HTR-8/SVneo (cell line): Measurements from ENCODE around the gene NCOA3.

Experiments
- DNase-seq: peaks from one replicate; pipeline ENCODE4 v3.0.0; 2011; ENCODE audit warnings: low spot score, mixed read lengths; ENCODE audit not compliant: insufficient read length
- FAIRE-seq: peaks from 2 replicates; lab custom pipeline; 2011; peaks lifted over from hg19 to GRCh38; lab: Jason Lieb, UNC

Gene NCOA3

DNA sequence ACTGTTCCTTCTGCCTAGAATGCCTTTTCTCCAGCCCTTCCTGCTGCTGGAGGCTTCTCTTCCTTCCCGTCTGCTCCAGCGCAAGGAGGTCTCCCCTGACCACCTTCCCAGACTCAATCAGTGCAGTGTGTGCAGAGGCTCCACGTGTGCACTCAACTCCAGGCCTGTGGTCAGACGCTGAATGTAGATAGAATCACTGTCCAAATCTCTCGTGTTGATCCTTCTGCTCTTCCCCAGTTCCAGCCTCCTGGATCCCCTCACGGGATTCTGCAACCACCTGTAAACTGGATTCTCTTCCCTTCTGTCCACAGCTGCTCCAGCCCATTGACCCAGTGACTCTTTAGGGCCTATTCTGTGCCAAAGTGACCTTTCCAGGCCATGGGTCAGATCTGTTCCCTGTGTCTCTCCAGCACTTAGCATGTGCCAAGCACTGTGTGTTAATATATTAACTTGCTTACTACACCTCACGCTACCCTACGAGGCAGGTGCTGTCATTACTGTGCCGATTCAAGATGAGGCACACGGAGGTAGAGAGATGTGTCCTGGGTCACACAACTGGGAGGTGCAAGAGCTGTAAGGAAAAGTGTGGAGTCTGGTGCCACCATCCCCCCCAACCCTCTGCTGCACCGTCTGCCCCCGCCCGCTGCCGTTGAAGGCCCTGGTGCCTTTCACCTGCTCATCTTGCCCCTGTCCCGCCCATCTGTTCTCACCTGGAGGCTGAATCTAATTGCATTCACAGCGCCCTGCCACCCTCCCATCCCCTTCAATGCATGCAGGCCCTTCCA, 171.4 kb downstream of the NCOA3 start:
- no peak for FAIRE-seq
- no peak for DNase-seq

GRCh38 chr20:47673671-47673955, 171.9 kb downstream of the NCOA3 start:
- FAIRE-seq (no peak), DNase-seq (no peak)

- FAIRE-seq, result no peak
- no peak for DNase-seq
Observed at GRCh38 chr20:47674145-47674544, 172.5 kb downstream of the NCOA3 start.

GRCh38 chr20:47674686-47675085, 173.0 kb downstream of the NCOA3 start:
- FAIRE-seq (no peak), DNase-seq (no peak)

- no peak for DNase-seq
- FAIRE-seq, result no peak
Observed at GRCh38 chr20:47675190-47676142, 173.8 kb downstream of the NCOA3 start.

GRCh38 chr20:47676219-47676721, 174.6 kb downstream of the NCOA3 start:
- no peak for DNase-seq
- no peak for FAIRE-seq

GRCh38 chr20:47676912-47677634, 175.4 kb downstream of the NCOA3 start:
- DNase-seq (no peak), FAIRE-seq (no peak)

GRCh38 chr20:47677635-47678453, 176.2 kb downstream of the NCOA3 start:
- DNase-seq (peak; percentile 88), FAIRE-seq (peak; percentile 95)

DNA sequence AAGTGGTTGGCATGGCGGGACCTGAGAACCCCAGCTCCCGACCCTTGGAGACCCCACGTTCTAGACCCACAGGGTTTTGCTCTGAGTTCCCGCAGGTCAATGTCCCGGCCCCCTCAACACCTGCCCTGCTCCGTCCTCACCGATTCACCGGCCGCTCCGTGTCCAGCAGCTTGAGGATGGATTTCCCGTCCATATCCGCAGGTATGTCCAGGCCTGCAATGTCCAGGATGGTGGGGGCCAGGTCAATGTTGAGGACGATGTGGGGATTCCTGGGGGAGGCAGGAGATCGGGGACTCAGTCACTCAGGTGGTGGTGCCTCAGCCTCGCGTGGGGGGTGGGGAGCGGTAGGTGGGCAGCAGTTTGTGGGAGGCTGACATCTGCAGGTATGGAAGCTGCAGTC, 176.8 kb downstream of the NCOA3 start:
- DNase-seq (no peak), FAIRE-seq (no peak)

DNA sequence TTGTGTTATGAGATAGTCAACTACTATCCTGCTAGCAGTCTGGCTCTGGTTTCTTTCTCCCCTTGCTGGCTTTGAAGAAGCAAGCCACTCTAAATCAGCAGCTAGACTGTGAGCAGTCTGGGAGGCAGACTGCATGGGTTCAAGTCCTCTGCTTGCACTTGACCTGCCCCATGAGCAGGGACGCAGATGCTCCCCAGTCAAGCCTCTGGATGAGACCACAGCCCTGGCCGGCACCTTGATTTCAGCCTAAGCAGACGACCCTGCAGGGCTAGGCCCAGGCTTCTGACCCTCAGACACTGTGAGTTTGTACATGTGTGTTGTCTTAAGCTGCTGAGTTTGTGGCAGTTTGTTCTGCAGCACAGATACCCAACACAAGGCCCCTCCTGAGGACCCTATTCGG, 177.8 kb downstream of the NCOA3 start:
- FAIRE-seq (no peak), DNase-seq (no peak)

DNA sequence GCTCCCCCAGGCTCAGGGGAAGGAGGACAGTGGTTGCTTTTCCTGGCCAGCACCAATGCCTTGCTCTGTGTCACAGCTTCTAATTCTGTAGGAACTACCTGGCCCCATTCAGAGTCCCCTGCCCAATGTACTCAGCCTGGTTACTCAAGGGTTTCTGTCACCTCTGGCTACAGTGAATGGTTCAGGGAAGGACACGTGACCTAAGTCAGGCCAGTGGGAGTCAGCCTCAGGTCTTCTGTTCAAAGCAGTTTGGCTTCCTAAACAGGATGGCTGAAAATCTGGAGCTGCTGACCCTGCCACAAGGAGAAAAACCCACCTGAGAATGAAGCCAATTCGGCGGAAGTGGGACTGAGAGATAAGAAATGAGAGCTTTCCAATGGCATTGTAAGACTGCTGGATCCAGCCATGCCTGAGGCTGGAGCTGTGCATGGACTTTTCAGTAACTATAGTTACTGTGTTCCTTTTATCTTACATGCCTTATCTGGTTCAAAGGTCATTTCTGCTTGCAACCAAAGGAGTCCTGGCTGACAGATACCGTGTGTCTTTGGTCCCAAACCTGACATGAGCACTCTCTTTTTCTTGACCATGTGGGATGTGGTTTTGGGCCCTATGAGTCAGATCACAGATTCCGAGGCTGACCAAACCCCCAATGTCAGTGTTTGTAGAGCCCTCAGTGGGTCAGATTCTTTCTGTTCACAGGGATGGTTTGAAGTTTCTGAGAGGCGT, 179.3 kb downstream of the NCOA3 start:
- no peak for FAIRE-seq
- no peak for DNase-seq

DNA sequence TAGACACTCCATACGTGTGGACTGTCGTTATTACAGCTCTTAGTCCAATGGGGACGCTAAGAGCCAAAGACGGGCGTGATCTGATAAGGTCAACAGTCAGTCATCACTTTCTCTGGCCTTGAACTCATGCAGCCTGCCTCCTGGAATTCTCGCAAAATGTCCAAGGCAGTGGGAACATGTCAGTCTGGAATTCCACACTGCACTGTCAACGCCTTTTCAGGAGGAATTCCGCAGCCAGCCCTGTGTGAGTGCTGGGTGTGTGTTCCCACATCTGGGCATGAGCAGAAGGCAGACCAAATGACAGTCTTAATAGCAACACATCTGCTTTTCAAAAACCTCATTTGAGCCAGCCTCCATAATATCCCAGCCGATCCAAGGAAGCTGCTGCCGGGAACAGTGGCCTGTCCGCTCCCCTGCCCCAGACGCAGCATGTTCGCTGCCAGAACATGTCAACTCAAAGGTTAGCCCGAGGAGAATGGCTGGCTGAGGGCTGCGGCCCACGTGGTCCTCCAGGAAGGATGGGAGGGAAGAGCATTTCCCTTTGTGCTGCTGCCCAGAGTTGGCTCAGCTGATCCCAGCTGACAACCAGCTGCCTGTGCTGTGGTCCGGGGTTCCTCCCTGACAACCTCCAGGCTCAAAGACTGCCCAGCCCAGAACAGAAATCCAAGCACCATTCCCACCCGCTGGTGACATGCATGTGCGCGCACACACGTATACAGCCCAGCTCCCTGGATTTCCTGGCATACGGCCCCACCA, 180.5 kb downstream of the NCOA3 start:
- DNase-seq (peak; percentile 58), FAIRE-seq (peak; percentile 94)

DNA sequence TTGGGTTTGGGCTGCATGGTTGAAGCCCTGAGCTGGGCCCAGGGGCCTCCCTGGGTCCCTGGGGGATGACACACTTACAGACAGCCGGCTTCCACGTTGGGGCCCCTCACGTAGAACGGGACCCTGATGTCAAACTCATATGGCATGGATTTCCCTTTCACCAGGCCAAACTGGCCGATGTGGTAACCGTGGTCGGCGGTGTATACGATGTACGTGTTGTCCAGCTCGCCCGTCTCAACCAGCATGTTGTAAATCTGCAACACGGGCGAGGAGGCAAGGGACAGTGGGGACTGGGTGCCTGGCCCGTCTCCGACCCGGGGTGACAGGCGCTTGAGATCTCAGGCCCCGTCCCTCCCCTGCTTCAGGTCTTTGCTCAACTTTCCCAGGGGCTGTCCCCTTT, 181.2 kb downstream of the NCOA3 start:
- no peak for DNase-seq
- FAIRE-seq, result peak; percentile 90

- FAIRE-seq (peak; percentile 28), DNase-seq (no peak)
Observed at GRCh38 chr20:47684306-47685080, 182.8 kb downstream of the NCOA3 start.

DNA sequence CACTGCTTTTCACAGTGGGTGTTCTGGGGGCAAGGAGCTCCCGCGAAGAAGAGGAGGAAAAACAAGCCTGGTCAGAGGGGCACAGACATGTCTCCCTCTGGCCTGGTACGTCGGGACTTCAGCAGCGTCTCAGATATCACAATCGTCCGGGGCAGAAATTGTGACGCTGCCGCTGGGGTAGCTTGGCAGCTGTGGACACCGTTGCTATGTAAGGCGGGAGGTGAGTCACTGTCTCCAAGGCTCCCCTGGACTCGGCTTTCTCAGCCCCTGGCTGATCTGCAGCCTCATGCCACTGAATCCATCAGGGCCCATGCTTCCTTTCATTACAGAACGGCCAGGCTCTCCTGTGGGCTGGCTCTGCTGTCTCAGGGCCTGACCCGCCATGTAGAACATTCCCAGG, 184.9 kb downstream of the NCOA3 start:
- peak; percentile 97 for FAIRE-seq
- DNase-seq, result peak; percentile 89

DNA sequence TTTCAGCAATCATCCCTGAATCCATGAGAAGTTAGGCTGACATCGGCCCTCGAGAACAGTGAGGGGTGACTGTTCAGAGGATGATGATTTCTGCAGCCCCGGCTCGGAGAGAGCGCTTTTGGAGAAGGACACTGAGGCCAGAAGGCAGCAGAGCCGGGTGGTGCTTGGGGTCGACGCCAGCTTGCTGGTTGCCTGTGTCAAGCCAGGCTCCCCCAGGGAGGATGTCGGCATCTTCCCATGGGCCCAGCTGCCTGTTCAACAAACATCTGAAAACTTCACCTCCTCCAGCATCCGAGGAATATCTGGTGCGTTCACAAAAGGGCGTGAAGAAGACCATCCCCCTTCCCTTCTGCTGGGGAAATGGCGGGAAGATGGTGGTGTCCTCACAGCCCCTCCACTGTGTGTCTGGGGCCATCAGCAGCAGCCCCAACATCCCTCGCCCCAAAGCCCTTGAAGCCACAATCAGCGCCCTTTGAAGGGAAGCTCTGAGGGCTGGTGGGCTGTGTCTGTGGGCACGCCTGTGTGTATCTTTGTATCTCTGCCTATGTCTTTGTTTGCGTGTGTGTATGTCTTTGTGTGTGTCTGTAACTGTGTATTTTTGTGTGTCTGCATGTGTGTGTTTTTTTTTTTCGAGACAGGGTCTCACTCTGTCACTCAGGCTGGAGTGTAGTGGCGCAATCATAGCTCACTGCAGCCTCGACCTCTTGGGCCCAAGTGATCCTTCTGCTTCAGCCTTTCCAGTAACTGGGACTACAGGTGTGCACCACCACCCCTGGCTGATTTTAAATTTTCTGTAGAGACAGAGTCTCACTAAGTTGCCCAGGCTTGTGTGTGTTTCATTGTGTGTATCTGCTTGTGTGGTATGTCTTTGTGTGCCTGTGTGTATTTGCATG, 185.7 kb downstream of the NCOA3 start:
- FAIRE-seq (peak; percentile 67), DNase-seq (no peak)
